Measurements from ENCODE around the gene PAK1.

PAK1 gene

DNA sequence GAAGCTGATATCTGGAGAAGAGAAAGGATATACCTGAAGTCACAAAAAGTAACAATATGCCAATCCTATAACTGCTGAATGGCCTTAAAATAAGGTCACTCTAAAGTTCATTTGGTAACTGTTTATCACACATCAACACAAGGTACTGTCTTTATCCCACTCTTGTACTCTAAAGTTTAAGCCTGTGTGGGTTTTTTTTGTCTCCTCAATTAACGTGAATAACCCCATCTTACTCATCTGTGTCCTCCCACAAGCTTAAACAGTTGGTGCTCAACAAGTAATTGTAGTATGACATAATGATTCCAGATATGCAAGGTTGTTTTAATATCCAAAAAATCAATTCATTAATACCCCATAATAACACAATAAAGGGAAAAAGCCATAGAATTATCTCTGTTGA is 42.1 kb downstream of the PAK1 start:
- DNase-seq: no peak

DNA sequence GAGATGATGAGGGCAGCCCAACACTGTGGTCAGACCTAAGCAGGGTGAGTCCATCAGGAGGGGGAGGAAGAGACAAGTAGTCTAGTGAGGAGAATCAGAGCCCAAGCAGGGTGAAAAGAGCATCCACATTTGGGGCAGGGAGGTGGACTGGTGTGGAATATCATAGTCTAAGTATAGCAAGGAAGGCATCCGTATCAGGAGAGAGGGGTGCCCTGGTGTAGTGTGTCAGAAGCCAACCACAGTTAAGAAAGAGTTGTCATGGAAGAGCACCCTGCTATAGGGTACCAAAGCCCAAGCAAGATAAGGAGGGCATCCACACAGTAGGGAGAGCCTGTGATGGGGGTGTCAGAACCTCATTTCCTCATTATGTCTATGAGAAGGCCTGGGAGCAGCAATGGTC is 45.3 kb downstream of the PAK1 start:
- no peak for DNase-seq

DNA sequence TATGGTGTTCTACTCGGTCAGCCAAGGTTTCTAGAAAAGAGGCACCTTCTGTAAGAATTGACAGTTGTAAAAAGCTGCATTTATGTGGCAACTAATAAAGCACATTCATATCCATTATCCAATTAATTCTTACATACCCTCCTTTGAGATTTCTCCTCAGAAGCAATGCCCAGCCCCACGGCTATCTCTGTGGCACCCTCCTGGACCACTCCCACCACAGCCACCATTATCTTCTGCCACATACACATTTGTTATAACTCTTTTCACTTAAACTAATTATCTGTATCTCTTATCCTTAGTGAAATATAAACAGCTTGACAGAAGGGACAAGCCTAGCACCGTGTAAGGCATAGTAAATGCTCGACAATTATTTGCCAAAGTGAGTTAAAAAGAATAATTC is 48.5 kb downstream of the PAK1 start:
- DNase-seq: no peak

DNA sequence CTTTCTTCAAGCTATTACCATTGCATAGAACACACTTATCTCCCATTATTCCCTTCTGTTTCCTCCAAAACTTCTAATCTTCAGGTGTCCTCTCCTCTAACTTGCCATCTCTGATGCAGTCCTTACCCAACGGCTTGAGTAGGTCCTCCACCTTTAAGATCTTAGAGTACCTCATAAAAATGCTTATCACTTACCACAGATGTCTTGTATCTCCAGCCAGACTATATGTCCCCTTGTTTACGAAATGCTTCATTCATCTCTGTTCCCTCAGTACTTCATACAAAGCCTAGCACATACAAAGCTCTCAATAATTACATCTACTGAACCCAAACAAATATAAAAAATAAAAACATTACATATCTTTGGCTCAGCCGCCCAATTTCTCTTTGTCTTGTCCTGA is 49.2 kb downstream of the PAK1 start:
- no peak for DNase-seq

DNA sequence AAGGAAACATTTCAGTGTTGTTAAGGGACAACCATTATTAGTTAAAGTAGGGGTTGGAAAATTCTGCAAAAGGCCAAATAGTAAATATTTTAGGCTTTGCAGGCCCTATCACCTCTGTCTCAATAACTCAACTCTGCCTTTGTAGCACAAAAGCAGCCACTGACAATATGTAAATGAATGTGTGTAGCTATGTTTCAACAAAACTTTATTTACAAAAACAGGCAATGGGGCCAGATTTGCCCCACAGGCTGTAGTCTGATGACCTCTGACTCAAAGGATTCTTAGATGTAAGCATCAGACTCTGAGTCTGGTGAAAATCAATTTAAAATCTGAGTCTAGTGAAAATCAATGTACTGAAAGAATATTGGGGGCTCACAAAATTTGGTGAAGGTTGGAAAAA is 50.3 kb downstream of the PAK1 start:
- no peak for DNase-seq

DNA sequence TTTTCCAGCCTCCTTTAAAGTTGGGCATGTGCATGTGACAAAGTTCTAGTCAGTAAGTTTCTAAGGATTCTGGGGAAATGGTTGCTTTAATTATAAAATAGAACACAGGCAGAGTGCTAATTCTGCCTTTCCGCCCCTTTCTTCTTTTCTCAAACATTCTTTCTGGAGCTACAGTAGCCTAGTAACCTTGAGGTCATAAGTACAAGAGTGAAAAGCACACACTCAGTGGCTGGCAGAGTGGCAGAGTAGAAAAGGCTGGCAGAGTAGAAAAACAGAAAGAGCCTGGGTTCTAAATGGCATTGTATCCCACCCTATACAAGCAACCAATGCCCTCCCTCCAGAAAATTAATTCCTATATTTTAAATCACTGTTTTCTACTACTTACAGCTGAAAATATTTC is 51.2 kb downstream of the PAK1 start:
- DNase-seq: no peak

DNA sequence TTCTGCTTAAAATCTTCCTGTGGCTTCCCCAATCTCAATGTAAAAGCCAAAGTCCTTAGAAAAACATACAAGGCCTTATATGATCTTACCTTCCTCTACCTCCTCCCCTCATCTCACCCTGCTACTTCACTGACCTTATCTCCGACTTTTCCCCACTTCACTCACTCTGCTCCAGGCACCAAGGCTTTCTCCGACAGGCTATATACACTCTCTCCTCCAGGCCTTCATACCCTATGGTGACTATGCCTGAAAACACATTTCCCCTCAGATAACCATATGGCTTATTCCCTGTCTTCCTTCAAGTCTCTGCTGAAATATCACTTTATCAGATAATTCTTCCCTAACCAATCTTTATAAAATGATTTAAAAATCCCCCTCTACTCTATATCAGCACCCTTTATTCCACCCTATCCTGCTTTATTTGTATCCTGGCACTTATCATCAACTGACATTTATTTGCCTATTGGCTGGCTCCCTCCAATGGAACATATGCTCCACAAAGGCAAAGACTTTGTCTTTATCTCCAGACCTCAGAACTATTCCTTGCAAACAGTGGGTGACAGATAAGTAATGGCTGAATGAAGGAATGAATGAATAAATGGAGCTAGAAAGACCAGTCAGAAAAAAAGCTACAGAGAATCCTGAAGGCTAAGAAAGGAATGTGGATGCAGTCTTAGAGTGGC is 52.7 kb downstream of the PAK1 start:
- no peak for DNase-seq

DNA sequence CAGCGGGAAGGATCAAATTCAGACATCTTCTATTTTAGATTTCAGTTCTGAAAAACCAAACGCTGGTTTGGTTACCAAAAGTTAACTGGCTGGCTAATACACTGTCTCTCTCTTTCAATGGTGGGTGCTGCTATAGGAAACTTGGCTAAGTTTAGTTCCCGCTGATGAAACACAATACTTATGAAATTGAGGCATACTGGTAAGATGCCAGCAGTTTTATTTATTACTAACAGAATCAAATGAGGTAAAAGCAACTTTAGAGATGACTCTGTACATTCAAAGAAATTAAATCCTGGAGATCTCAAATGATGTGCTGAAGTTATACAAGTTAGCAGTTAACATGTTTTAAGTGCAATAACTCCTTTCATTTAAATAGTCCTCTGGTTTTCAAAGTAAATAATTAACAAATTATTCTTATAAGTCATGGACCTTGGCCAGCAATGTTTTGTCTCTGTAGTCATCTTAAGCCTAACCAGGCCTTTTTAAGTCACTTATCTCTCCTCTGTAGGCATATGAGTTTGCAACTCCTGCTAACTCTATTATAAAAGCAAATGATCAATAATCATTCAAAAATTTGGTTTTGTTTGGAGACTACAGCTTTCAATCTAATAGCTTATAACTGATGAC is 54.8 kb downstream of the PAK1 start:
- DNase-seq: no peak

- DNase-seq: no peak
Measured at GRCh38 chr11:77418155-77418970, 55.5 kb downstream of the PAK1 start.

- DNase-seq: no peak
Measured at GRCh38 chr11:77416357-77416756, 57.5 kb downstream of the PAK1 start.

DNA sequence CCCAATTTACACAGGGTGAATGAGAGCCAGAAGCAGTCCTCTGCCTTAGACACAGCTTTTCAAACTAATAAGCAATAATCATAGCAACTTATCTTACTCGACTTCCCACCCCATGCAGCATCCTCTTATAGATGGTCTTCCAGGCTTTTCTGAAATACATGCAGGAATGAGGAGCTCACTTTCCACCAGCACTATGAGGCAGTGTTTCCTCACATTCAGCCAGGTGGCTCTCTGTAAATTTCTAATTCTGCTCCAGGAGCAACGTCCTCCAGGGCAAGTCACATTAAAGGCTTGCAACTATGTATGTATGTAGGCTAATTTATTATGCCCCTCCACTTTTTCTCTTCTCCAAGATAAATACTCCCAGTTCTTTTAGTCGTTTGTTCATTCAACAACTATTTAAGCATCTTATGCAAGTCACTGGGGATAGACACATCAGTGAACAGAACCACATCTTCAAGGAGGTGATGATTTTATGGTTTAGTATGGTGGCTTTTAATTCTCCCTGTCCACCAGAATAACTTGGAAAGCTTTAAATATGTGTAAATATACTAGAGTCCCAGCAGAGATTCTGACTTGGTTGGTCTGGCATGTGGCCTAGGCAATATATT is 59.9 kb downstream of the PAK1 start:
- no peak for DNase-seq

DNA sequence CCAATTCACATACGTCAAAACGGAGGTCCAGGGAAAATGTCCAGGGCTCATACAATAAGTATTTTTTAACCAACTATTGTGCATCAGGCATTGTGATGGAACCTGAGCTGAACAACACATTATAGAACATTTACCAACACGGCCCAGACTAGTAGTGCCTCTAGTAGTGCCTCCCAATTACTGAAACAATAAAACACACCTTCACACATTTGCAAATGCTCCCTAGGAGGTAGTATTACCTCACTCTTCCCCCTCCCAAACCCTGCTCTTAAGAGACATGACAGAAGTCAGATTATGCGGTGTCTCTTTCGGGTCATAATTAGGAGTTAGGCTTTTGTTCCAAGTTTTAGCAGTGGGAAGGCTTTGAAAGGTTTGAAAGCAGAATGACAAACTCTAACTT is 61.1 kb downstream of the PAK1 start:
- no peak for DNase-seq

GRCh38 chr11:77411717-77412441 is 62.0 kb downstream of the PAK1 start:
- DNase-seq: peak; percentile 94

DNA sequence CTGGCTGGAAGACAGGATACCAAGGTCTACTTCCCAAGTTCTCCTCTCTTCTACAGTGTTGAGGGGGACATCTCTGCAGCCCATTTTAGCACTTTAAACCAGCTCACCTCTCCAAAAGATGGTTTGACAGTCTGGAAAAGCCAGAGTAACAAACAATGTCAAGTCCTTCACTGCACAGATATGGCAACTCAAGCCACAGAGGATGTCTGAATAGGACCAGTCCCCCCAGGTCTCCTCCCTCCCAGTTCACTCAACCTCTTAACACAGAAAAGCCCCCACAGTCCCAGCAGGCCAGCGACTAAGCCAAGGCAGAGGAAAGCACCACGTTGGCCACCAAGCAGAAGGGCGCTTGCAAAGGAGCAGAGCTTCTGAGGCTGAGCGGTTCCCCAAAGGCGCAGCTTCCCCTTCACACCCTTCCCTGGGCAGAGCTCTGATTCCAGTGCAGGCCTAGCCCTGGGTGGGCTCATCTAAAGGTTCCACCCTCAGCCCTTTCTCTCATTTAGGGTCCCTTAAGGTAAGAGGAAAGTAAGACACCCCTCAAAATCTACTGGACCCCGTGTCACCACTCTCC is 62.7 kb downstream of the PAK1 start:
- no peak for DNase-seq

DNA sequence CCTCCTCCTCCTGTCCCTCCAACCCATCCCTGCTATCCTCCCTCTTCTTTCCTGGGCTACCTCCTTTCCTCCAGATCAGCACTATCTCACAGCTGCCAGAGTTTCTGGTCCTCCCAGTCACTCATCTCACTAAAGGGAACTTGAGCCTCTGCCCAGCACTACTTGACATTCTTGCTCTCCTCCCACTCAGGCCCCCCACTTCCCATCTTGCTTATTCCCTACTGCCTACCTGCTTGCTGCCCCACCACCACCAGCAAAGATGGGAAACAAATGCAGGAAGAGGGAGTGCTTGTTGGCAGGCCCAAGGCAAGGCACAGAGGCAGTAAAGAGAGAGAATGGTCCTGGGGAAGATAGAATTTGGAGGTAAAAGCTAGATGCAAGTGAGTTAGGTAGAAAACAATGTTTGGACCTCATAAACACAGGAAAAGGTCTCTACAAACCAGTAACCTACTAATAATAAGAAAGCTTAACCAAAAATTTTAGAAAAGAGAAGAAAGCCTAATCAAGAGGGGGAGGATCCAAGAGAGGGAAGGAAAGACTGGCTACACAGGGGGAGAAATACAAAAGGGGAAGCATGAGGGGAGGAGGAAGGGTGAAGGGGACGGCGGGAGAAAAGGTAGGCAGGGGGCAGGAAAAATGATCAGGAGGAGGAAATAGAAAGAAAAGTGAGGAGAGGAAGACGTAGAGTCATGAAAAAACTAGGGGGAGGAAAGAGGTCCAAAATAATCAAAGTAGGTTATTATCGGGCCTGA is 63.6 kb downstream of the PAK1 start:
- no peak for DNase-seq

GRCh38 chr11:77409046-77409445 is 64.8 kb downstream of the PAK1 start:
- DNase-seq: no peak

DNA sequence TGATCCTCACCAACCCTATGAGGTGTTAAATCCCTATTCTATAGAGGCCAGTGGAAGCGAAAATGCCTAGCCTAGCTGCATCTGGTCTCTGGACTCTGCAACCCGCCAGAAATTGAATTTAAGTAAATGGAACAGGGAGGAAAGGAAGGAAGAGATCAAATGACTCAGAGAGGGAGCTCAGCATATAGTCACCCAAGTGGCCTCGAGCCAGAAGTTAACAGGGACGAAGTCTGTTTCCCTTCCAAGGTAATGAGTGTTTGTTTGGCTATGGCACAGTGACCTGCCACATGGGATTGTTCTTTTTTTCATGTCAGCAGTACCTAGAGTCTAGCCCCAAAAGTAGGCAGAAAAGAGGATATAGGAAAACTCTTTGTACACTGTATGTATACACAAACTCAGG is 66.3 kb downstream of the PAK1 start:
- peak; percentile 15 for DNase-seq

DNA sequence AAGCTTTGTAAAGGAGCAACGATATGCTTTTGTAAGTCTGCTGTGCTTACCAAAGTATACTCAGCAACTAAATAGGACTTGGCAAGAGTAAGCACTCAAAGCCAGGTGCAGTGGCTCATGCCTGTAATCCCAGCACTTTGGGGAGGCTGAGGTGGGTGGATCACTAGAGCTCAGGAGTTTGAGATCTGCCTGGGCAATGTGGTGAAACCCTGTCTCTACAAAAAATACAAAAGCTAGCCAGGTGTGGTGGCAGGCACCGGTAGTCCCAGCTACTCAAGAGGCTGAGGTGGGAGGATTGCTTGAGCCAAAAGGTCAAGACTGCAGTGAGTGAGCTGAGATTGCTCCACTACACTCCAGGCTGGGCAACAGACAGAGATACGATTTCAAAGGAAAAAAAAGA is 67.5 kb downstream of the PAK1 start:
- DNase-seq: no peak

DNA sequence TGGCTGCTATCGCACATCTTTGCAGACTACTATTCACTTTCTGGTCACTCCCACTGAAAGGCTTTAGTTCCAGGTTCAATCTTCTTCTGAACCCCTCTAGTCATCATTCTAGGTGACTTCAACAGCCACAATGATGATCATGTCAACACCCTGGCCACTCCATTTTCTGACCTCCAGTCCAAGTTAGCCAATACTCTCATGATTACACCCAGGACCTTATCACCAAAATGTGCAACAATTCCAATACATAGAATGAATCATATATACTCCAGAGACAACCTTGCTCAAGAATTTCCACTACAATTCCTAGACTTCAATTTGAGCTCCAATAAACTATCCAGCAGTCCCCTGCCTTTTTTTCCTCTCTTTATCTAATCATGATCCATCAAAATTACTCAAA is 70.7 kb downstream of the PAK1 start:
- DNase-seq: no peak

DNA sequence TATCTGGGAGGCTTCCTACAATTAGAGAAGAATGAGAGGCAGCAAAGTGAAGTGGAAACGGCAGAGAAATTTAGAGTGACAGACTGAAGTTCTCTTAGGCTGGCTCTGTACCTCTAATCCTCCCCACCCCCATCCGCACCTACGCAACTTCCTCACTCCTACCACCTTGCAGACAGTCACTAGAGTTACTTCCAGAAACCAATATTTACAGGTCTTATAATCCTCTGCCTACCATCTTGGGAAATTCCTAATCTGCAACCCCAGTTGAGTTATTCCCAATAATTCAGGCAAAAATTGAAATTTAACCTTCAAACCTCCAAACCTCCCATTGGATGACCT is 71.7 kb downstream of the PAK1 start:
- peak; percentile 21 for DNase-seq

DNA sequence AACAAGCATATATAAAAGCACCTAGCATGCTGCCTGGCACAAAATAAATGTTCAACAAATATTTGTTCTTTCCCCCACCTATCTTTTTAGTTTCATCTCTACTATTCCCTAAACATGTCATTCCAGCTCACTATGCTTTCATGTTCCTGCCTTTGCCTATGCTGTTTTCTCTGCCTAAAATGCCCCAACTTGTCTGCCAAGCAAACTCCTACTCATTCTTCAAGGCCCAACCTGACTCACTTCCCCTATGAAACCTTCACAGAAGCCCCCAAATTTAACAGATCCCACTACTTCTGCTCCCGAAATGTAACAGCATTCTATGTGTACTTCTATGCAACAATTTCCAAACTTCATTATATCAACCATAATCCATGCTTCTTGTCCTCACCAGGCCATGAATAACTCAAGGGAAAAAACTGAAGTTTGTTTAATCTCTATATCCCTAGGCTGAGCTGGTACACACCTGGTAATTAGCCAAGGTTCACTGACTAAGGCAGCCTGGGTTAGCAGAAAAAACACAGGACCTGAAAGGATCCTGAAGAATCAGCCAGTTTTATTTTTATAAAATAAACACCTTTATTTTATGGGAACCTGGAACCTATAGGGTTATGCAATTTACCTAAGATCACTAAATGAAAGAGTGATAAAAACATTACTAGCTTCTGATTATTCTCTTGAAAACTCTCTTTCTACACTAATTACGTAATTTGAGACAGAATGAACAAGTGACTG is 72.2 kb downstream of the PAK1 start:
- no peak for DNase-seq
